ENCODE measurements around the gene MTA1. TPM values are rescaled to one million over a fixed set of nuclear protein-coding genes. Genes with fewer than 3 reads are reported as not detected.

Gene MTA1
- total RNA-seq, 4 donors from 2014 or later = 49.0 to 94.2 (median 67.9) TPM

DNA sequence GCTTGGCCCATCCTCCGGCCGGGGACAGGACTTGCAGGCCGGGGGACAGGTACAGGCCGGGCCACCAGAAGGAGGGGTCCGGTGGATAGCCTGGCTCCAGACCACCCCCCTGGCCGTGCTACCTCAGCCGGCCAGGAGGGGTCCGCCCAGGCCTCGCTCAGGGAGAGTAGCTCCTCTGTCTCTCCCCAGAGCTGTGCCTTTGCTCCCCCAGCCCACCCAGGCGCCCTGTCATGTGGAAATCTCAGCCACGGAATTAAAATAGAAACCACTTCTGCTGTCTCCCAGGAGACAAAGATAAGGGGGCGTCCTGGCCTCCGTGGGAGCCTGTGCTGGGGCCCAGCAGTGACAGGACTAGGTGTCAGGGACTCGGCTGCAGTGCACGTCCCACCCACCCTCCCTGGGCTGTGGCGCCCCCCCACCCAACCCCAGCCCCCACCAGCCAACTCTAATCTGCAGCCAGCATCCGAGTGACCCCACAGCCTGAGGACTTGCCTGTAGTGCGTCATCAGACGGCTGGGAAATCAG is 51.7 kb downstream of the MTA1 start:
- intact Hi-C loops (cut with DNase I) = no loop called here
- no CpG with 5 or more reads among the region's 19 CpGs for WGBS
- DNase-seq (ENCODE audit: extremely low spot score) = no peak
- no peaks in the 10 kb centered on the region for H3K27me3 ChIP-seq
- H3K9me3 ChIP-seq = no peaks in the 10 kb centered on the region
- H3K4me3 ChIP-seq = no peak overlapping the region
- H3K36me3 ChIP-seq = peaks cover 5 to 43% (median 27%) of the 10 kb centered on the region in 4 donors
- peak overlapping the region; percentile 84 to 99 (median 94) for H3K27ac ChIP-seq (replicated peaks in 1 of 4)
- peaks cover 74 to 88% (median 84%) of the 10 kb centered on the region in 4 donors for H3K4me1 ChIP-seq
- TF ChIP-seq POLR2AphosphoS5 (IDR thresholded peaks at IDR 0.05) (no peak), CTCF (IDR thresholded peaks at IDR 0.05) (peak; percentile 8 to 22 (median 10))

- 50% methylated on average over 5 of the region's 8 CpGs for WGBS
- no peak for DNase-seq (ENCODE audit: extremely low spot score)
- no peaks in the 10 kb centered on the region for H3K9me3 ChIP-seq
- no peaks in the 10 kb centered on the region for H3K27me3 ChIP-seq
- H3K4me3 ChIP-seq = no peak overlapping the region
- intact Hi-C loops (cut with DNase I) = no loop called here
- H3K27ac ChIP-seq (replicated peaks in 1 of 4) = peak overlapping the region; percentile 84 to 99 (median 94)
- peaks cover 0 to 37% (median 22%) of the 10 kb centered on the region in 4 donors for H3K36me3 ChIP-seq
- peaks cover 78 to 94% (median 90%) of the 10 kb centered on the region in 4 donors for H3K4me1 ChIP-seq
- no peak for TF ChIP-seq POLR2AphosphoS5 (IDR thresholded peaks at IDR 0.05)
- no peak for TF ChIP-seq CTCF (IDR thresholded peaks at IDR 0.05)
- no peak for TF ChIP-seq POLR2A (IDR thresholded peaks at IDR 0.05; ENCODE audit: low read depth)
- TF ChIP-seq EP300 (IDR thresholded peaks at IDR 0.05) = no peak
Observed at GRCh38 chr14:105471823-105472485, 52.3 kb downstream of the MTA1 start.

- Histone ChIP-seq H3K9me3 (no peaks in the 10 kb centered on the region), H3K36me3 (peaks cover 0 to 32% (median 18%) of the 10 kb centered on the region in 4 donors), H3K27me3 (no peaks in the 10 kb centered on the region), H3K4me1 (peaks cover 77 to 96% (median 94%) of the 10 kb centered on the region in 4 donors), H3K4me3 (peak overlapping the region in 1 of 4 donors; percentile 10), H3K27ac (replicated peaks in 1 of 4) (peak overlapping the region; percentile 84 to 99 (median 94))
- peak in 1 of 2 donors; percentile 5 for TF ChIP-seq POLR2AphosphoS5 (IDR thresholded peaks at IDR 0.05)
- TF ChIP-seq CTCF (IDR thresholded peaks at IDR 0.05) = peak in 1 of 3 experiments; percentile 21
- no peak for TF ChIP-seq POLR2A (IDR thresholded peaks at IDR 0.05; ENCODE audit: low read depth)
- TF ChIP-seq EP300 (IDR thresholded peaks at IDR 0.05) = no peak
- no peak for DNase-seq (ENCODE audit: extremely low spot score)
- 20% methylated on average over 2 of the region's 12 CpGs for WGBS
- intact Hi-C loops (cut with DNase I) = no loop called here
Observed at GRCh38 chr14:105472486-105472991, 52.9 kb downstream of the MTA1 start.

DNA sequence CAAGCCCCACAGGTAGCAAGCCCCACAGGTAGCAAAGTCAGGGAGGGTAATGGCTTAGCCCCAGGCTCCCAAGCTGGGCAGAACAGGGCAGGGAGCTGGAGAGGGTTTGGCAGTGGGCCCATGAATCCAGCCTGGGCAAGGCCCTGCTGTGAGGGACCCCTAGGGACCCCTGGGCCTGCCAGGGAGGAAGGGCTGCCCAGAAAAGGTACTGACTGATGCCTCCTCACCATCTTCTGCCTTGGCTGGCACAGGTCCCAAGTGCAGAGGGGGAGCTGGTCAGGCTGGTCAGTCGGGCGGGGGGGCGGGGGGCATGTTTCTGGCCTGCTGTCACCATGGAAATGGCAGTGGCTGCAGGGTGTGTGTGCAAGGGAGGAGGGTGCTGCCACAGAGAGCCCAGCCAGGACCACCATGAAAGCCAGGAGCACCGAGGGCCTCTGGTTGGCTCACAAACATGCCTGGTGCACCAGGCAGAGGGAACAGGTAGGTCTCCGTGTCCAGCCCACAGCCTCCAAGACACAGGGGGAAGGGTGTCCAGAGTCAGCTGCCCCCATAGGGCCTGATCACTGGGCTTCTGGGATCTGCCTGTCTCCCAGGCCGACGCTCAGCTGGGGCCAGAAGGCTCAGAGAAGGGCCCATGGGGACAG is 53.5 kb downstream of the MTA1 start:
- TF ChIP-seq EP300 (IDR thresholded peaks at IDR 0.05) = no peak
- no peak for TF ChIP-seq POLR2AphosphoS5 (IDR thresholded peaks at IDR 0.05)
- TF ChIP-seq POLR2A (IDR thresholded peaks at IDR 0.05; ENCODE audit: low read depth) = no peak
- no peak for TF ChIP-seq CTCF (IDR thresholded peaks at IDR 0.05)
- intact Hi-C loops (cut with DNase I) = no loop called here
- DNase-seq (ENCODE audit: extremely low spot score) = no peak
- no CpG with 5 or more reads among the region's 7 CpGs for WGBS
- peak overlapping the region; percentile 94 to 99 (median 98) for H3K4me3 ChIP-seq
- no peaks in the 10 kb centered on the region for H3K9me3 ChIP-seq
- H3K36me3 ChIP-seq = peaks cover 0 to 27% (median 17%) of the 10 kb centered on the region in 4 donors
- peaks cover 75 to 94% (median 92%) of the 10 kb centered on the region in 4 donors for H3K4me1 ChIP-seq
- no peaks in the 10 kb centered on the region for H3K27me3 ChIP-seq
- peak overlapping the region; percentile 84 to 99 (median 94) for H3K27ac ChIP-seq (replicated peaks in 1 of 4)
